HG02981 (cell line): ENCODE results near the gene ZFYVE19.

ENCODE experiments used
- ATAC-seq: cut with Tn5 transposase; IDR thresholded peaks from one replicate; pipeline ENCODE4 v1.9.1; 2021; ENCODE audit warnings: mild to moderate bottlenecking, moderate library complexity; ENCODE audit not compliant: unreplicated experiment

Gene ZFYVE19

DNA sequence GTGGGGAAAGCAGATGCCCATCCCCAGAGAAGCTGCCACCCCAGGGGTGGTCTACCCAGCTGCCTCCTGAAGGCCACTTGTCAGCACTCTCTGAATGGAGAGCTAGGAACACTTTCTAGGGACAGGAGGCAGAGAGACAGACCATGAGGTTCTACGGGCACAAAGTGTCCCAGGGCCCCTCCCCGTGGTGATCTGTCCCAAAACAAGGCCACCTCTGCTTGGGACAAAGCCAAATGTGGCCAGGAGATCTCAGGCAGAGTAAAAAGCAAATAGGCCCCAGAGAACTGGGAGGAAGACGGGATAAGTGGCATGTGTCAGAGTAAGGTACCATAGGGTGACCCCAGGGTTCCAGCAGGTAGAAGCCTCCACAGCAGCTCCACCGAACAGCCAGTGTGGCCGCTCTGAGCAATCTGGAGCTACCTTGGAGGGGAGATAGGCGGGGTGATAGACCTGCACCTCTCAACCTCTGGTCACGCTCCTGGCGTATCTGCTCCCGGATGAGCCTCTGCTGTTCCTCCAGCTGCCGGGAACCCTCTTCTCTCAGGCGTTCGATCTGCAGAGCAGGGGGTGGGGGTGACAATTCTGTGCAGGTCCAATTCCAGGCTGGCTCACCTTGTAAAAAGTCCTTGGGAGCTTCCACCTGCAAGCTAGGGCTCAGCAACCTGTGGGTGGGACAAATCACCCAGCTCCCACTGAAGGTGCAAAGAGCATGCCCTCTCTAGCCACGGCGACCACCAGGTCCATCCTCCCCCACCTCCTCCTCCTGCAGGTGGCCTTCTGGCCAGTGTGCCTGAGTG lies 31.0 kb upstream of the ZFYVE19 start:
- ATAC-seq, result no peak

DNA sequence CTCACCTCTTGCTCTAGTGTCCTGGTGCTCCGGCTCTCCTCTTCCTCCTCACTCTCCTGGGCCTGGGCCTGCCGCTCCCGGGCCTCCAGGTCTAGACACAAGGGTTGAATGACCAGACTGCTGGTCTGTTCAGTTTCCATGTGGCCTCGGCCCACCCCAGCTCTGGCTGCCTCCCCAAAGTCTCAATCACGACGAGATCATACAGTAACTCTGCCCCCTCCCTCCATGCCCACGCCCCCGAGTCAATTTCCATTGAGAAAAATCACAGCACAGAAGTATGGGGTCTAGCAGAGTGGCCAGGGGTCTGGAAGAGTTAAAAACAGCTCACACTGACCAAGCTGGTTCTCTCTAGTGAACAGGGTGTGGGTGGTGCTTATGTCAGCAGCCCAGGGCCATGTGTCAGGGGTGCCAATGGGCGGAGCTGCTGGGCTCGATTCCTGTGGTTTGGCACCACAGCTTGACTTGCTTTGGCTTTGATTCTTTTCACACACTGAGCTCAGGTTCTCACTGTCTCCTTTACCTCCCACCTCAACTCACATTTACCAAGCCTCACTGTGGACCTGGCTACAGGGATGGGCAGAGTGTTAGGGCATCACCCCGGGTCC lies 30.2 kb upstream of the ZFYVE19 start:
- ATAC-seq, result no peak

GRCh38 chr15:40782609-40783227 lies 24.2 kb upstream of the ZFYVE19 start:
- ATAC-seq, result no peak

DNA sequence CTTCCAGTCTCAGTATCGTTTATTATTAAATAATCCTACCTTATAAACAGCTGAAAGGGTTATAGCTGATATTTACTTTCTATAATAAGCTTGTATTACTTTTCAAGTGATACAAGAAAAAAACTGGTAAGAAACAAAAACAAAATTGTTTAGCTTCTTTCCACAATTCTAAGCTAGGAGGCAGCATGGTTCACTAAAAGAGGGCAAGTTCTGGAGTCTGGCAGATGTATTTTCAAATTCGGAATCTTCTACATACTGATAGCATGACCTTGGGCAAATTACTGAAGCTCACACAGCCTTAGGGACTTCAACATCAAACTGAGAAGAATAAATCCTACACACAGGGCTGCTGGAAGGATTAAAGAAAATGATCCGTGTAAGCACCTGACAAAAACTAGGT lies 21.7 kb upstream of the ZFYVE19 start:
- no peak for ATAC-seq

GRCh38 chr15:40785814-40786213 lies 21.1 kb upstream of the ZFYVE19 start:
- ATAC-seq, result no peak

DNA sequence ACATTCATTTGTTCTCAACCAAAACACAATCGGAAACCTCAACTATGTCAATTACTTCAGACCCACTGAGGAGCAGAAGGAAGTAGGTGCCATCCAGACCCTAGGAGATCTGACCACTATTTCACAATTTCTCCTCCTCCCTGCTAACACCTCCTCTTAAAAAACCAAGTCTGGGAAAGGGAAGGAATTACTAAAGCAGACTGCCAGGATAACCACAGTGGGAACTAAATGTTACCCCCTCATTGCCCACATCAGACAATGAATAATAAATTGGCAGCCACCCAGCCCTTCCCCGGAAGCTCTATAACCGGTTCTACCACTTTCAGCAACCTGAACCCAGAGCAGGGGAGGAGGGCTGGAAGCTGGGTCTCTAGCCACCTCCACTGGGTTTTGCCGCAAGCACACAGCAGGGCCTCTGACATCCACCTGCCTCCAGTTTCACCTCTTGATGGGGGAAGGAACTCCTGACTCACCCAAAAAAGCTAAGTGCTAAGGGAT lies 19.5 kb upstream of the ZFYVE19 start:
- ATAC-seq, result no peak

GRCh38 chr15:40787991-40788390 lies 18.9 kb upstream of the ZFYVE19 start:
- ATAC-seq, result no peak

DNA sequence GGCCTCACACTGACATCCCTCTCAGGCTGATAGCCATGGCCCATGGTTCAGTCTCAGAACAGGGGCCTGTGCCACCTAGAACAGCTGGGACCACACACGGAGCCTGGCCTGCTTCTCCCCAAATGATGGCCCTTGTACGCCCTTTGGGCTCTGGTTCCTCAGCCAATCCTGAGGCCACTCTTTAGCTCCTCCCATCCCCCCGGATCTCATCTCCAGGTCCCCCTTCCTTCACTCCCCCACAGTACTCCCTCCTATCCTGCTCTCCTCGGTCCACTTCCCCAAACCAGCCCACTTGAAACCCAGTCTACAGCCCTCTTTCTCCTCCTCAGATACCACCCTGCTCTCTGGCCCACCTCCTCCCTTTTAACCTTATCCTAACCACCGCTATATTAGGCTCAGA lies 17.8 kb upstream of the ZFYVE19 start:
- no peak for ATAC-seq

- no peak for ATAC-seq
Observed at GRCh38 chr15:40789999-40790398, 16.9 kb upstream of the ZFYVE19 start.

- no peak for ATAC-seq
Observed at GRCh38 chr15:40790718-40791117, 16.2 kb upstream of the ZFYVE19 start.

DNA sequence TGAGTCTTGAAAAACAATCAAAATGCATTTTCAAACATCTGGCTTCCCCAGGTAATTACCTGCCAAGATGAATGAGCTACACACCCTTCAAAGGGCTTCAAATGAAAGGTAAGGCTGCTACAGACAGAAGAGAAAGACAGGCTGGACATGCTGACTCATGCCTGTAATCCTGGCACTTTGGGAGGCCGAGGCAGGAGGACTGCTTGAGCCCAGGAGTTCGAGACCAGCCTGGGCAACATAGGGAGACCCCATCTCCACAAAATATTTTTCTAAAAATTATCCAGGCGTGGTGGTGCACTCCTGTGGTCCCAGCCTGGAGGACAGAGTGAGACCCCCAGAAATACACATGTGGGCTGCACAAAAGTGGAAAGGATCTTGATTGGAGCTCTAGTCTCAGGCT lies 14.5 kb upstream of the ZFYVE19 start:
- no peak for ATAC-seq

- ATAC-seq, result no peak
Observed at GRCh38 chr15:40793216-40793989, 13.5 kb upstream of the ZFYVE19 start.

GRCh38 chr15:40796041-40796440 lies 10.8 kb upstream of the ZFYVE19 start:
- no peak for ATAC-seq

GRCh38 chr15:40796512-40796911 lies 10.4 kb upstream of the ZFYVE19 start:
- no peak for ATAC-seq

- ATAC-seq, result no peak
Observed at GRCh38 chr15:40799523-40799922, 7.4 kb upstream of the ZFYVE19 start.

DNA sequence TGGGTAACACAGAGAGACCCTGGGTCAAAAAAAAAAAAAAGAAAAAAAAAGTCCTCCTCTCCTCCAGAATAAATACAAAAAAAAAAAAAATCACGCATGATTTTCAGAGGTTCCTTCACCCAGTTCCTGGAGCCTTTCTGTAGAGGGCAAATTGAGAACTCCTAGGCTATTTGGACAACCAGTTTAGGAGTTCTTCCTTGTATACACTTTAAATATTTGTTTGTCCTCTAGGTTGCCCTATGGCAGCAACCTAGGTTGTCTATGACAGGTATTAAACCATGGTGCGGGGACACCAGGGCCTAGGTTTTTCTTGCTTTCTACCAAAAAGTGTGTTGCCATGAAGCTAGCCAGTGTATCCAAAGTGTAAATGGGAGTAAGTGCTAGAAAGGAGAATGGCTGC lies 3.8 kb upstream of the ZFYVE19 start:
- no peak for ATAC-seq

GRCh38 chr15:40803688-40804087 lies 3.2 kb upstream of the ZFYVE19 start:
- ATAC-seq, result no peak

- ATAC-seq, result no peak
Observed at GRCh38 chr15:40806672-40807027, 239 bp upstream of the ZFYVE19 start.

- ATAC-seq, result no peak
Observed at GRCh38 chr15:40807888-40808461, 1.1 kb downstream of the ZFYVE19 start.

GRCh38 chr15:40808861-40809450 lies 2.1 kb downstream of the ZFYVE19 start:
- ATAC-seq, result no peak
